Measurements from ENCODE around the gene POLR3B. TPM values are rescaled to one million over a fixed set of nuclear protein-coding genes. Genes with fewer than 3 reads are reported as not detected.

Gene POLR3B
- total RNA-seq, 2 experiments from 2014 or later, result 14.7 to 17.6 TPM

- H4K20me1 ChIP-seq (ENCODE audit: insufficient read depth, low read length), result no peaks in the 10 kb centered on the region
- no peaks in the 10 kb centered on the region for H3K9me2 ChIP-seq (ENCODE audit: insufficient read depth, low read length)
- 0 out of 2 replicates have a peak, but pooled peaks cover 7% of the 10 kb centered on the region for H3K36me3 ChIP-seq (ENCODE audit: insufficient read depth, low read length)
- CTCF ChIA-PET (ENCODE audit: unreplicated experiment), result no interaction called here
- no peaks in the 10 kb centered on the region for H3K4me1 ChIP-seq (ENCODE audit: insufficient read depth, low read length, poor library complexity, severe bottlenecking)
- intact Hi-C loops (cut with micrococcal nuclease; ENCODE audit: unreplicated experiment), result no loop called here
- no peak overlapping the region for H2AFZ ChIP-seq (ENCODE audit: low read length)
- no peak for DNase-seq (ENCODE audit: low spot score)
- no peak overlapping the region for H3K4me2 ChIP-seq (ENCODE audit: low read length)
- POLR2A ChIA-PET, result interaction anchor here (0.6 kb wide), 1 partner anchor 59 kb away, joined by 3 read pairs; no protein-coding TSS in a partner anchor
- TF ChIP-seq CTCF (conservative IDR thresholded peaks at IDR 0.05; ENCODE audit: low read length), result no peak
- no peak for TF ChIP-seq EZH2phosphoT487 (IDR thresholded peaks at IDR 0.05; ENCODE audit: borderline replicate concordance, low read depth, low read length)
- H3K4me3 ChIP-seq (ENCODE audit: low read depth, low read length, poor library complexity, severe bottlenecking), result no peak overlapping the region
- BruUV-seq (replicated peaks), result no TSS peak
- no peaks in the 10 kb centered on the region for H3K9me3 ChIP-seq (ENCODE audit: low read length)
- no peaks in the 10 kb centered on the region for H3K79me2 ChIP-seq (ENCODE audit: insufficient read depth, low read depth, low read length)
- H3K27ac ChIP-seq (ENCODE audit: low read depth, low read length, poor library complexity, severe bottlenecking), result no peak overlapping the region
Observed at GRCh38 chr12:106480251-106480650, 122.7 kb downstream of the POLR3B start.

- CTCF ChIA-PET (ENCODE audit: unreplicated experiment), result no interaction called here
- Histone ChIP-seq H3K9me2 (ENCODE audit: insufficient read depth, low read length) (no peaks in the 10 kb centered on the region), H4K20me1 (ENCODE audit: insufficient read depth, low read length) (no peaks in the 10 kb centered on the region), H3K27ac (ENCODE audit: low read depth, low read length, poor library complexity, severe bottlenecking) (no peak overlapping the region), H3K36me3 (ENCODE audit: insufficient read depth, low read length) (0 out of 2 replicates have a peak, but pooled peaks cover 7% of the 10 kb centered on the region), H3K4me2 (ENCODE audit: low read length) (no peak overlapping the region), H3K4me1 (ENCODE audit: insufficient read depth, low read length, poor library complexity, severe bottlenecking) (no peaks in the 10 kb centered on the region), H2AFZ (ENCODE audit: low read length) (no peak overlapping the region), H3K4me3 (ENCODE audit: low read depth, low read length, poor library complexity, severe bottlenecking) (no peak overlapping the region), H3K9me3 (ENCODE audit: low read length) (no peaks in the 10 kb centered on the region), H3K79me2 (ENCODE audit: insufficient read depth, low read depth, low read length) (no peaks in the 10 kb centered on the region)
- no peak for TF ChIP-seq CTCF (conservative IDR thresholded peaks at IDR 0.05; ENCODE audit: low read length)
- no peak for TF ChIP-seq EZH2phosphoT487 (IDR thresholded peaks at IDR 0.05; ENCODE audit: borderline replicate concordance, low read depth, low read length)
- no peak for DNase-seq (ENCODE audit: low spot score)
- intact Hi-C loops (cut with micrococcal nuclease; ENCODE audit: unreplicated experiment), result no loop called here
- POLR2A ChIA-PET, result interaction anchor here (1.4 kb wide), 1 partner anchor 9 kb away, joined by 3 read pairs; no protein-coding TSS in a partner anchor
- BruUV-seq (replicated peaks), result no TSS peak
Observed at GRCh38 chr12:106481246-106481645, 123.7 kb downstream of the POLR3B start.

GRCh38 chr12:106487664-106488063, 130.1 kb downstream of the POLR3B start:
- no peak for TF ChIP-seq EZH2phosphoT487 (IDR thresholded peaks at IDR 0.05; ENCODE audit: borderline replicate concordance, low read depth, low read length)
- no peak for TF ChIP-seq CTCF (conservative IDR thresholded peaks at IDR 0.05; ENCODE audit: low read length)
- Histone ChIP-seq H3K4me3 (ENCODE audit: low read depth, low read length, poor library complexity, severe bottlenecking) (no peak overlapping the region), H3K9me3 (ENCODE audit: low read length) (no peaks in the 10 kb centered on the region), H3K27ac (ENCODE audit: low read depth, low read length, poor library complexity, severe bottlenecking) (no peak overlapping the region), H4K20me1 (ENCODE audit: insufficient read depth, low read length) (no peaks in the 10 kb centered on the region), H3K79me2 (ENCODE audit: insufficient read depth, low read depth, low read length) (no peaks in the 10 kb centered on the region), H2AFZ (ENCODE audit: low read length) (no peak overlapping the region), H3K4me2 (ENCODE audit: low read length) (no peak overlapping the region), H3K4me1 (ENCODE audit: insufficient read depth, low read length, poor library complexity, severe bottlenecking) (no peaks in the 10 kb centered on the region), H3K36me3 (ENCODE audit: insufficient read depth, low read length) (0 out of 2 replicates have a peak, but pooled peaks cover 3% of the 10 kb centered on the region), H3K9me2 (ENCODE audit: insufficient read depth, low read length) (no peaks in the 10 kb centered on the region)
- no TSS peak for BruUV-seq (replicated peaks)
- POLR2A ChIA-PET, result interaction anchor here (1.0 kb wide), 1 partner anchor 36 kb away, joined by 3 read pairs; no protein-coding TSS in a partner anchor
- CTCF ChIA-PET (ENCODE audit: unreplicated experiment), result interaction anchor here (0.6 kb wide), 1 partner anchor 30 kb away, joined by 4 read pairs; no protein-coding TSS in a partner anchor
- intact Hi-C loops (cut with micrococcal nuclease; ENCODE audit: unreplicated experiment), result no loop called here
- no peak for DNase-seq (ENCODE audit: low spot score)

All from OCI-LY7 (cell line).